ENCODE results near the gene UTP14A. TPM values are rescaled to one million over a fixed set of nuclear protein-coding genes. Genes with fewer than 3 reads are reported as not detected.

The UTP14A gene
- total RNA-seq, 1 experiment from 2014 or later: 55.4 TPM

- Histone ChIP-seq H3K79me2 (ENCODE audit: low read depth) (no peaks in the 10 kb centered on the region), H2AFZ (peak overlapping the region; percentile 82), H3K4me2 (peak overlapping the region; percentile 76), H3K9me3 (ENCODE audit: insufficient read depth, low read depth) (no peaks in the 10 kb centered on the region), H3K4me3 (peak overlapping the region; percentile 61), H3K36me3 (ENCODE audit: low read depth) (no peaks in the 10 kb centered on the region), H3K4me1 (replicated peaks; ENCODE audit: insufficient read depth) (peaks cover 14% of the 10 kb centered on the region), H3K9me2 (ENCODE audit: insufficient read depth) (no peaks in the 10 kb centered on the region), H3K27me3 (ENCODE audit: insufficient read depth, low read depth) (no peaks in the 10 kb centered on the region), H3F3A (ENCODE audit: insufficient read depth, low read depth) (peaks cover 18% of the 10 kb centered on the region; the same call in 1 of the 2 replicates), H3K27ac (peak overlapping the region; percentile 24; the same call in 1 of the 2 replicates), H4K20me1 (ENCODE audit: insufficient read depth) (no peaks in the 10 kb centered on the region)
- peak; percentile 52 to 83 for DNase-seq
- TF ChIP-seq EZH2 (IDR thresholded peaks at IDR 0.05; ENCODE audit: low read depth): no peak
- TF ChIP-seq CTCF (conservative IDR thresholded peaks at IDR 0.05): no peak
- no TSS peak for BruUV-seq (replicated peaks)
- intact Hi-C loops (cut with micrococcal nuclease; ENCODE audit: unreplicated experiment): no loop called here
- CTCF ChIA-PET: interaction anchor here (0.7 kb wide), 1 partner anchor 37 kb away, joined by 4 read pairs; no protein-coding TSS in a partner anchor
- POLR2A ChIA-PET (ENCODE audit: unreplicated experiment): interaction anchor here (0.5 to 0.6 kb wide), 2 partner anchors 28 to 32 kb away, joined by 3 to 4 read pairs; no protein-coding TSS in a partner anchor
Measured at GRCh38 chrX:129957241-129958082, 51.5 kb downstream of the UTP14A start.

GRCh38 chrX:129958083-129958465 lies 52.1 kb downstream of the UTP14A start:
- TSS peak; percentile 66 for BruUV-seq (replicated peaks)
- peak overlapping the region; percentile 61; the same call in 1 of the 2 replicates for H3K4me3 ChIP-seq
- H3K4me1 ChIP-seq (replicated peaks; ENCODE audit: insufficient read depth): peaks cover 14% of the 10 kb centered on the region

More at GRCh38 chrX:129958083-129958465, 52.1 kb downstream of the UTP14A start:
- Histone ChIP-seq H3F3A (ENCODE audit: insufficient read depth, low read depth) (peaks cover 18% of the 10 kb centered on the region; the same call in 1 of the 2 replicates), H3K36me3 (ENCODE audit: low read depth) (no peaks in the 10 kb centered on the region), H3K9me3 (ENCODE audit: insufficient read depth, low read depth) (no peaks in the 10 kb centered on the region), H2AFZ (peak overlapping the region; percentile 82), H3K27ac (no peak overlapping the region), H4K20me1 (ENCODE audit: insufficient read depth) (no peaks in the 10 kb centered on the region), H3K9me2 (ENCODE audit: insufficient read depth) (no peaks in the 10 kb centered on the region), H3K27me3 (ENCODE audit: insufficient read depth, low read depth) (no peaks in the 10 kb centered on the region), H3K4me2 (peak overlapping the region; percentile 76), H3K79me2 (ENCODE audit: low read depth) (no peaks in the 10 kb centered on the region)
- CTCF ChIA-PET: no interaction called here
- POLR2A ChIA-PET (ENCODE audit: unreplicated experiment): no interaction called here
- TF ChIP-seq EZH2 (IDR thresholded peaks at IDR 0.05; ENCODE audit: low read depth): no peak
- no peak for TF ChIP-seq CTCF (conservative IDR thresholded peaks at IDR 0.05)
- no peak for DNase-seq
- intact Hi-C loops (cut with micrococcal nuclease; ENCODE audit: unreplicated experiment): no loop called here

Data from PC-9 (cell line).